Karpas-422 (cell line): ENCODE measurements around the gene PAK2. TPM values are rescaled to one million over a fixed set of nuclear protein-coding genes. Genes with fewer than 3 reads are reported as not detected.

Experiments used
- DNase-seq: peaks from one replicate; pipeline ENCODE4 v3.0.0-alpha.2; 2015
- H2AFZ ChIP-seq: fragments of 200-600 bp; sonication (generic); 2 replicates; pipeline ENCODE4 v1.6.1; 2014; ENCODE audit warnings: antibody characterized with exemption, low read length, mixed read lengths
- H3K27ac ChIP-seq: fragments of 200-600 bp; sonication (generic); 2 replicates; pipeline ENCODE4 v1.5.1; 2014; ENCODE audit warnings: mild to moderate bottlenecking, low read length, moderate library complexity
- H3K27me3 ChIP-seq: fragments of 200-600 bp; sonication (generic); 2 replicates; pipeline ENCODE4 v1.6.1; 2014; ENCODE audit warnings: low read length, mixed read lengths
- H3K36me3 ChIP-seq: fragments of 200-600 bp; sonication (generic); 2 replicates; pipeline ENCODE4 v1.6.1; 2014; ENCODE audit warnings: low read length, mixed read lengths; ENCODE audit not compliant: insufficient read depth
- H3K4me1 ChIP-seq: fragments of 200-600 bp; sonication (generic); 2 replicates; pipeline ENCODE4 v1.6.1; 2014; ENCODE audit warnings: mild to moderate bottlenecking, low read length, mixed read lengths
- H3K4me2 ChIP-seq: fragments of 200-600 bp; sonication (generic); 2 replicates; pipeline ENCODE4 v1.6.1; 2014; ENCODE audit warnings: low read length, low read depth, mild to moderate bottlenecking; ENCODE audit not compliant: poor library complexity, severe bottlenecking
- H3K4me3 ChIP-seq: fragments of 200-600 bp; sonication (generic); 2 replicates; pipeline ENCODE4 v1.5.1; 2014; ENCODE audit warnings: mild to moderate bottlenecking, antibody characterized with exemption, low read length, mixed read lengths
- H3K79me2 ChIP-seq: fragments of 200-600 bp; sonication (generic); 2 replicates; pipeline ENCODE4 v1.6.1; 2014; ENCODE audit warnings: mild to moderate bottlenecking, low read length, mixed read lengths
- H3K9ac ChIP-seq: fragments of 200-600 bp; sonication (generic); 2 replicates; pipeline ENCODE4 v1.6.0; 2014; ENCODE audit warnings: low read length
- H3K9me2 ChIP-seq: fragments of 200-600 bp; sonication (generic), shearing (Covaris generic); replicated peaks from 2 replicates; pipeline ENCODE4 v1.6.0; 2014; ENCODE audit warnings: mild to moderate bottlenecking, low read length, moderate library complexity; ENCODE audit not compliant: insufficient read depth
- H3K9me3 ChIP-seq: fragments of 300-700, 200-600 bp; sonication (generic); 2 replicates; pipeline ENCODE4 v1.6.1; 2014; ENCODE audit warnings: low read length, mixed read lengths
- H4K20me1 ChIP-seq: fragments of 200-600 bp; sonication (generic); 2 replicates; pipeline ENCODE4 v1.6.1; 2014; ENCODE audit warnings: mild to moderate bottlenecking, antibody characterized with exemption, low read length, low read depth; ENCODE audit not compliant: insufficient read depth
- total RNA-seq: library from RNA; depleted of rRNA; stranded (reverse); fragments of >200 nt; shearing (Covaris generic); gene quantifications from 2 replicates; pipeline ENCODE4 v1.2.3, GENCODE V29; 2014; ENCODE audit warnings: low replicate concordance

Gene PAK2
- total RNA-seq, 1 experiment from 2014 or later = 102 TPM

DNA sequence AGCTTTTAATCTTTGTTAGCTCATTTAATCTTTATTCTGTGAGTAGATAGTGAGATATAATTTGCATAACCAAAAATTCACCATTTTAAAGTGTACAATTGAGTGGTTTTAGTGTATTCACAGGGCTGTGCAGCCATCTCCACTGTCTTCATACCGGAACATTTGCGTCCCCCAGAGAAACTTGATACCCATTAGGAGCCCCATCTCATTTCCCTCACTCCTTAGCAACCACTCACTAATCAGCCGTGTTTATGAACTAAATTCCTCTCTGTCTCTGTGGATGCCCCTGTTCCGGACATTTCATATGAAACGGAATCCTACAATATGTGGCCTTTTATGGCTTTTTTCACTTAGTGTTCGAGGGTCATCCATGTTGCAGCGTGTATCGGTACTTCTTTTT is 38.2 kb downstream of the PAK2 start:
- Histone ChIP-seq H3K9me2 (no peaks in the 10 kb centered on the region), H3K27me3 (no peaks in the 10 kb centered on the region), H4K20me1 (no peaks in the 10 kb centered on the region), H3K9me3 (peaks cover 16% of the 10 kb centered on the region), H2AFZ (no peak overlapping the region), H3K4me1 (peaks cover 4% of the 10 kb centered on the region), H3K4me3 (no peak overlapping the region), H3K36me3 (peaks cover 74% of the 10 kb centered on the region), H3K4me2 (no peak overlapping the region), H3K79me2 (peaks cover 97% of the 10 kb centered on the region), H3K9ac (no peak overlapping the region), H3K27ac (no peak overlapping the region)
- no peak for DNase-seq

DNA sequence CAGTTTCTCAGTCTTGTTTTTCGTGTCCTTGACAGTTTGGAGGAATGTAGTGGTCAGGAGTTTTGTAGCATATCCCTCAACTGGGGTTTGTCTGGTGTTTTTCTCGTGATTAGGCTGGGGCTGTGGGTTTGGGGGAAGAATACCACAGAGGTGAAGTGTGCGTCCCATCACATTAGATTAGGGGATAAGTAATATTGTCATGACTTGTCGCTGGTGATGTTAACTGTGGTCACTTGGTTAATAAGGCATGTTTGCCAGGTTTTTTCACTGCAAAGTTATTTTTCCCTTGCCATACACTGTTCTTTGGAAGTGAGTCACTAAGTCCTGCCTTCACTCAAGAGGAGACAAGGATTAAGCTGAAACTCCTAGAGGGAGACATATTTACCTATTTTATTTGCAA is 39.1 kb downstream of the PAK2 start:
- Histone ChIP-seq H3K27ac (no peak overlapping the region), H3K9me2 (no peaks in the 10 kb centered on the region), H3K27me3 (no peaks in the 10 kb centered on the region), H3K9ac (no peak overlapping the region), H3K4me1 (no peaks in the 10 kb centered on the region), H3K9me3 (peaks cover 18% of the 10 kb centered on the region), H4K20me1 (no peaks in the 10 kb centered on the region), H2AFZ (no peak overlapping the region), H3K4me2 (no peak overlapping the region), H3K4me3 (no peak overlapping the region), H3K36me3 (peaks cover 79% of the 10 kb centered on the region), H3K79me2 (peaks cover 97% of the 10 kb centered on the region)
- no peak for DNase-seq

- Histone ChIP-seq H3K4me2 (no peak overlapping the region), H3K79me2 (peaks cover 91% of the 10 kb centered on the region), H3K9me3 (peaks cover 25% of the 10 kb centered on the region), H3K4me1 (no peaks in the 10 kb centered on the region), H3K9me2 (no peaks in the 10 kb centered on the region), H3K27me3 (no peaks in the 10 kb centered on the region), H2AFZ (no peak overlapping the region), H3K27ac (no peak overlapping the region), H3K4me3 (no peak overlapping the region), H3K36me3 (peaks cover 81% of the 10 kb centered on the region), H4K20me1 (no peaks in the 10 kb centered on the region), H3K9ac (no peak overlapping the region)
- no peak for DNase-seq
Observed at GRCh38 chr3:196782511-196782910, 42.9 kb downstream of the PAK2 start.

DNA sequence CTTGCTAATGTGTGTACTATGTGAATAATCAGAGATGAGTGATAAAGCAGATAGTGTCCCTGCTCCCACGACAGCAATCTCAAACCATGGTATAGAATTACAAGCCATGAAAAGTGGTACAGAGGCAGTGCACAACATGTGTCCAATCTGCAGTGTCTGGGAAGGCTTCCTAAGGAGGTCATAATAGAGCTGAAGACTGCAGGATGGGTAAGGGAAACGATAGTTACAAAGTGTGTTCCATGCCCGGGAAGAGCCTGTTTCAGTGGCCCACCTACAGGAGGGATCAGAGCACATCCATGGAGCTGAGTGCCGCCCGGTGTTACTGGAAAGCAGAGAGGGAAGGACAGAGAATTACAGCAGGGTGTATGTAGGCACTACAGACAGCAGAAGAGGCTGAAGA is 48.9 kb downstream of the PAK2 start:
- H3K27me3 ChIP-seq = no peaks in the 10 kb centered on the region
- H3K9me2 ChIP-seq = no peaks in the 10 kb centered on the region
- peaks cover 74% of the 10 kb centered on the region for H3K36me3 ChIP-seq
- peaks cover 91% of the 10 kb centered on the region for H3K79me2 ChIP-seq
- no peak overlapping the region for H3K4me3 ChIP-seq
- no peaks in the 10 kb centered on the region for H4K20me1 ChIP-seq
- no peak overlapping the region for H3K27ac ChIP-seq
- no peak for DNase-seq
- no peak overlapping the region for H3K4me2 ChIP-seq
- no peaks in the 10 kb centered on the region for H3K4me1 ChIP-seq
- H2AFZ ChIP-seq = no peak overlapping the region
- peaks cover 19% of the 10 kb centered on the region for H3K9me3 ChIP-seq
- no peak overlapping the region for H3K9ac ChIP-seq

GRCh38 chr3:196789885-196790359 is 50.3 kb downstream of the PAK2 start:
- H3K9me2 ChIP-seq = no peaks in the 10 kb centered on the region
- no peak for DNase-seq
- no peaks in the 10 kb centered on the region for H4K20me1 ChIP-seq
- no peaks in the 10 kb centered on the region for H3K27me3 ChIP-seq
- H2AFZ ChIP-seq = no peak overlapping the region
- peaks cover 77% of the 10 kb centered on the region for H3K36me3 ChIP-seq
- no peak overlapping the region for H3K4me3 ChIP-seq
- peaks cover 98% of the 10 kb centered on the region for H3K79me2 ChIP-seq
- H3K9me3 ChIP-seq = peaks cover 15% of the 10 kb centered on the region
- H3K4me1 ChIP-seq = no peaks in the 10 kb centered on the region
- no peak overlapping the region for H3K4me2 ChIP-seq
- H3K9ac ChIP-seq = no peak overlapping the region
- H3K27ac ChIP-seq = no peak overlapping the region

- H3K4me2 ChIP-seq = no peak overlapping the region
- no peaks in the 10 kb centered on the region for H3K4me1 ChIP-seq
- no peaks in the 10 kb centered on the region for H3K27me3 ChIP-seq
- H3K36me3 ChIP-seq = peaks cover 70% of the 10 kb centered on the region
- DNase-seq = no peak
- no peak overlapping the region for H3K9ac ChIP-seq
- no peak overlapping the region for H3K27ac ChIP-seq
- H3K4me3 ChIP-seq = no peak overlapping the region
- H4K20me1 ChIP-seq = no peaks in the 10 kb centered on the region
- peaks cover 98% of the 10 kb centered on the region for H3K79me2 ChIP-seq
- peaks cover 10% of the 10 kb centered on the region for H3K9me3 ChIP-seq
- H3K9me2 ChIP-seq = no peaks in the 10 kb centered on the region
- no peak overlapping the region for H2AFZ ChIP-seq
Observed at GRCh38 chr3:196790636-196791035, 51.0 kb downstream of the PAK2 start.

- Histone ChIP-seq H3K9me3 (peaks cover 10% of the 10 kb centered on the region), H3K4me1 (no peaks in the 10 kb centered on the region), H3K9me2 (no peaks in the 10 kb centered on the region), H3K79me2 (peaks cover 95% of the 10 kb centered on the region), H3K4me2 (no peak overlapping the region), H3K36me3 (peaks cover 57% of the 10 kb centered on the region), H3K27ac (no peak overlapping the region), H4K20me1 (no peaks in the 10 kb centered on the region), H3K9ac (no peak overlapping the region), H3K27me3 (no peaks in the 10 kb centered on the region), H3K4me3 (no peak overlapping the region), H2AFZ (no peak overlapping the region)
- DNase-seq = no peak
Observed at GRCh38 chr3:196792771-196793170, 53.1 kb downstream of the PAK2 start.

GRCh38 chr3:196793246-196793645 is 53.6 kb downstream of the PAK2 start:
- Histone ChIP-seq H3K9ac (no peak overlapping the region), H3K9me2 (no peaks in the 10 kb centered on the region), H3K36me3 (peaks cover 54% of the 10 kb centered on the region), H3K9me3 (peaks cover 10% of the 10 kb centered on the region), H3K4me1 (no peaks in the 10 kb centered on the region), H4K20me1 (no peaks in the 10 kb centered on the region), H3K4me2 (no peak overlapping the region), H3K27me3 (no peaks in the 10 kb centered on the region), H3K4me3 (no peak overlapping the region), H2AFZ (no peak overlapping the region), H3K27ac (no peak overlapping the region), H3K79me2 (peaks cover 95% of the 10 kb centered on the region)
- no peak for DNase-seq

DNA sequence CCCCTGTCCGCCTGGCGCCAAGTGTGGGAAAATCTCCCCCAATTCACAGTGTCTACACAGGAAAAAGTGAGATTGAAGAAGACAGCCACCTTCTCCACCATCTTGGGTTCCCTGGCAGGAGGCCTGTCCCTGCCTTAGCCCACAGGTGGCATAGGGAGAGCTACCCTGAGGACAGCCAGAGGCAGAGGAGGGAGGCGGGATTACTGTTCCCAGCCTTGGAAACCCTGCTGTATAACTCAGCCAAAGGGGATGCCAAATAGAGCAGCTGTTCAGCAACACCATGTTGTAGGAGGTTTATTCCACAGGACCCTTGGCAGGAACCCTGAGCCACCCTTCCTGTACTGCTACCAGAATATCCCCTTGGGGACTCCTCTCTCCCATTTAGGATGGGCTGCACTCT is 54.8 kb downstream of the PAK2 start:
- Histone ChIP-seq H4K20me1 (peaks cover 4% of the 10 kb centered on the region; the same call in 1 of the 2 replicates), H3K4me3 (no peak overlapping the region), H3K79me2 (peaks cover 95% of the 10 kb centered on the region), H3K4me2 (no peak overlapping the region), H3K27me3 (no peaks in the 10 kb centered on the region), H3K9me3 (peaks cover 10% of the 10 kb centered on the region), H2AFZ (no peak overlapping the region), H3K9me2 (no peaks in the 10 kb centered on the region), H3K9ac (no peak overlapping the region), H3K27ac (no peak overlapping the region), H3K36me3 (peaks cover 44% of the 10 kb centered on the region), H3K4me1 (no peaks in the 10 kb centered on the region)
- DNase-seq = no peak
